ENCODE results near the gene ARHGAP10.

DNA sequence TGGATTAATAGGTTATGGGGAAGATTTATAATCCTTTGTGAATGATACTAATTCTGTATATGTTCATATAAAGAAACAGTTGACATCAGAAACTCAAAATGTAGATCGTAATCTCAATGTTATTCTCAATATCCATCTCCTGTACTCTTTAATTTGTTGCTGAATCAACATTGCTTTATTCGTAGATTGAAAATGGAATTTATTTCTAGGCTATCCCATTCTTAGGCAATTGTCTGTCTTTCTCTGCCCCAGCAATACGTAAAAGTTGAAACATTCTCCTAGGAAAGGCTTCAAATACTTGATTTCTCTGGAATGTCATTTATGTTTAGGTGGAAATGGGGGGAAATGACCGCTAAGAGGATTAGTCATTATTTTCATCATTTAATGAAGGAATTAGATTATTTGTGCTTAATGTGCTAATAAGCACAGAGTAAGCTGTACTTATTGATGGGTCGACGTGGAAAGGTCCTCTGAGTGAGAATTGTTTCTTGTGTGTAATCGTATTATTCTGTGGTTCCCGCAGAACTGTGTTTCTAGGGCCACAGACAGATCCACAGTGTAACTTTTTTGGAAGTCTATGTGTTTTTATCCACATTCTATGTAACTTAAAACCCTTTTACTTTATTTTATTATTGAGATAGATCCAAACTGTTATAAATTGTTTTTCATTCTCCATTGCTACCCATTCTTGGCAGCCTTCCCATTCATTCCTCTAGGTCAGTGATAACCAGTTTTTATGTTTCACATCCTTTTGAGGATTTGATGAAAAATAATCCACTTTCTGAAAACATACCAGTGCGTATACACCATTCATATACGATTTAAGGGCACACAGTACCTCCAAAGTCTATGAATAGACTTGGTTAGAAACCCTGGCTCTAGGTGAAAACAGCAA lies 262.9 kb downstream of the ARHGAP10 start:
- TF ChIP-seq, protein P1, sequence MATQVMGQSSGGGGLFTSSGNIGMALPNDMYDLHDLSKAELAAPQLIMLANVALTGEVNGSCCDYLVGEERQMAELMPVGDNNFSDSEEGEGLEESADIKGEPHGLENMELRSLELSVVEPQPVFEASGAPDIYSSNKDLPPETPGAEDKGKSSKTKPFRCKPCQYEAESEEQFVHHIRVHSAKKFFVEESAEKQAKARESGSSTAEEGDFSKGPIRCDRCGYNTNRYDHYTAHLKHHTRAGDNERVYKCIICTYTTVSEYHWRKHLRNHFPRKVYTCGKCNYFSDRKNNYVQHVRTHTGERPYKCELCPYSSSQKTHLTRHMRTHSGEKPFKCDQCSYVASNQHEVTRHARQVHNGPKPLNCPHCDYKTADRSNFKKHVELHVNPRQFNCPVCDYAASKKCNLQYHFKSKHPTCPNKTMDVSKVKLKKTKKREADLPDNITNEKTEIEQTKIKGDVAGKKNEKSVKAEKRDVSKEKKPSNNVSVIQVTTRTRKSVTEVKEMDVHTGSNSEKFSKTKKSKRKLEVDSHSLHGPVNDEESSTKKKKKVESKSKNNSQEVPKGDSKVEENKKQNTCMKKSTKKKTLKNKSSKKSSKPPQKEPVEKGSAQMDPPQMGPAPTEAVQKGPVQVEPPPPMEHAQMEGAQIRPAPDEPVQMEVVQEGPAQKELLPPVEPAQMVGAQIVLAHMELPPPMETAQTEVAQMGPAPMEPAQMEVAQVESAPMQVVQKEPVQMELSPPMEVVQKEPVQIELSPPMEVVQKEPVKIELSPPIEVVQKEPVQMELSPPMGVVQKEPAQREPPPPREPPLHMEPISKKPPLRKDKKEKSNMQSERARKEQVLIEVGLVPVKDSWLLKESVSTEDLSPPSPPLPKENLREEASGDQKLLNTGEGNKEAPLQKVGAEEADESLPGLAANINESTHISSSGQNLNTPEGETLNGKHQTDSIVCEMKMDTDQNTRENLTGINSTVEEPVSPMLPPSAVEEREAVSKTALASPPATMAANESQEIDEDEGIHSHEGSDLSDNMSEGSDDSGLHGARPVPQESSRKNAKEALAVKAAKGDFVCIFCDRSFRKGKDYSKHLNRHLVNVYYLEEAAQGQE (IDR thresholded peaks at IDR 0.05; ENCODE audit: low read depth): no peak
- no peak for TF ChIP-seq EP300 (IDR thresholded peaks at IDR 0.05; ENCODE audit: borderline replicate concordance)
- no peak for TF ChIP-seq YY1 (IDR thresholded peaks at IDR 0.05; ENCODE audit: low read depth)
- no peak for TF ChIP-seq RAD21 (IDR thresholded peaks at IDR 0.05; ENCODE audit: low read depth)
- TF ChIP-seq FOXM1 (IDR thresholded peaks at IDR 0.05; ENCODE audit: borderline replicate concordance, low read depth): no peak
- TF ChIP-seq CEBPB (IDR thresholded peaks at IDR 0.05): no peak
- no peak for TF ChIP-seq CREB1 (IDR thresholded peaks at IDR 0.05; ENCODE audit: low read depth)
- no peak for TF ChIP-seq TAF1 (IDR thresholded peaks at IDR 0.05; ENCODE audit: low read depth)
- no peak for TF ChIP-seq TEAD4 (IDR thresholded peaks at IDR 0.05)
- TF ChIP-seq TCF12 (IDR thresholded peaks at IDR 0.05; ENCODE audit: low read depth): no peak
- TF ChIP-seq, protein P2, sequence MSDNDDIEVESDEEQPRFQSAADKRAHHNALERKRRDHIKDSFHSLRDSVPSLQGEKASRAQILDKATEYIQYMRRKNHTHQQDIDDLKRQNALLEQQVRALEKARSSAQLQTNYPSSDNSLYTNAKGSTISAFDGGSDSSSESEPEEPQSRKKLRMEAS (IDR thresholded peaks at IDR 0.05): no peak
- TF ChIP-seq, protein P3, sequence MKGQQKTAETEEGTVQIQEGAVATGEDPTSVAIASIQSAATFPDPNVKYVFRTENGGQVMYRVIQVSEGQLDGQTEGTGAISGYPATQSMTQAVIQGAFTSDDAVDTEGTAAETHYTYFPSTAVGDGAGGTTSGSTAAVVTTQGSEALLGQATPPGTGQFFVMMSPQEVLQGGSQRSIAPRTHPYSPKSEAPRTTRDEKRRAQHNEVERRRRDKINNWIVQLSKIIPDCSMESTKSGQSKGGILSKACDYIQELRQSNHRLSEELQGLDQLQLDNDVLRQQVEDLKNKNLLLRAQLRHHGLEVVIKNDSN (IDR thresholded peaks at IDR 0.05): no peak
